ENCODE results near the gene ERGIC2.

GRCh38 chr12:29306682-29307081 is 74.3 kb downstream of the ERGIC2 start:
- TF ChIP-seq EP300 (IDR thresholded peaks at IDR 0.05; ENCODE audit: borderline replicate concordance in 1 of 2, control insufficient read depth in 1 of 2, low read depth in 2 of 2, low read length in 2 of 2) (no peak), POLR2A (IDR thresholded peaks at IDR 0.05; ENCODE audit: low read depth, low read length) (no peak)

Measured in GM12878 (cell line).